Pancreas (tissue), 10 donors: ENCODE measurements around the gene HMGN3. TPM values are rescaled to one million over a fixed set of nuclear protein-coding genes. Genes with fewer than 3 reads are reported as not detected.

Source experiments
- ATAC-seq, 4 donors: fragments of 200-7000 bp; cut with Tn5 transposase; one replicate each; pipeline versions ENCODE4 v1.8.0 to v1.9.1; 2020; ENCODE audit warnings: mild to moderate bottlenecking in 4 of 4, moderate library complexity in 4 of 4
- DNase-seq, 6 donors: peaks; one replicate each; pipeline ENCODE4 v3.0.0-alpha.2; 2020
- FAIRE-seq: peaks from 2 replicates; lab custom pipeline; 2012; peaks lifted over from hg19 to GRCh38; lab: Jason Lieb, UNC
- H3K27ac ChIP-seq, 4 donors: fragments of 200-600 bp; sonication (generic); 1 replicate in 3 of 4; 2 replicates in 1 of 4; pipeline versions ENCODE4 v1.5.0 to v1.8.0; 2020
- H3K27me3 ChIP-seq, 4 donors: fragments of 200-600 bp; one replicate each; pipeline ENCODE4 v1.8.0; 2021
- H3K36me3 ChIP-seq, 3 donors: fragments of 200-600 bp; sonication (generic) in 1 of 3; one replicate each; pipeline versions ENCODE4 v1.5.0 to v1.8.0; 2020 to 2021
- H3K4me1 ChIP-seq, 3 donors: fragments of 200-600 bp; one replicate each; pipeline ENCODE4 v1.8.0; 2021
- H3K4me3 ChIP-seq, 4 donors: fragments of 200-600 bp; sonication (generic) in 2 of 4; one replicate each; pipeline versions ENCODE4 v1.5.0 to v1.8.0; 2020 to 2021
- H3K9me3 ChIP-seq, 4 donors: fragments of 200-600 bp; one replicate each; pipeline ENCODE4 v1.8.0; 2021
- WGBS, 2 donors: extraction: QIAGEN DNeasy Blood & Tissue Kit; methylation state at CpG; one replicate each; pipeline ENCODE4 v1.1.7; 2013; 5-methylcytosine and 5-hydroxymethylcytosine counted together
- intact Hi-C, 3 donors: fragments of 100-400 bp; cut with DNase I; formaldehyde crosslinking; loops; one replicate each; pipeline versions ENCODE4 v1.11.1 to v1.14.2; 2022
- polyA plus RNA-seq, 2 donors: library from polyadenylated mRNA; stranded (reverse); fragments of 200-250 nt; gene quantifications; one replicate each; pipeline ENCODE4 v1.2.3, GENCODE V29; 2013
- total RNA-seq, 6 donors: library from RNA; stranded (reverse); fragmentation: NEBNext Ultra II Directional in 4 of 6; extraction: Animal tissue kit (Norgen Biotek cat#: 25700) in 4 of 6; gene quantifications; one replicate each; pipeline versions ENCODE4 v1.2.1 to v1.2.4, GENCODE V29; 2021 to 2023
- TF ChIP-seq, protein P1 (sequence below), 4 donors: fragments of 200-600 bp; sonication (generic) in 3 of 4; IDR thresholded peaks; one replicate each; pipeline versions ENCODE4 v1.5.0 to v1.8.0; 2021; ENCODE audit warnings: antibody characterized with exemption in 4 of 4
- donor health status: healthy with polysubstance abuse.
- donor health status: DM: no; HTN: no; CAD: no; lungs with moderate emphysema.
- donor health status: DM: no; HTN: no; CAD: no.
- donor health status: control.
- donor health status: control.
- donor health status: Bipolar disorder and iron deficiency.
- donor health status: DM: yes; HTN: yes; CAD: no.
- donor health status: DM: no; HTN: no; CAD: no.
- donor health status: DM: no; HTN: no; CAD: no.
- donor health status: DM: yes; HTN: yes; CAD: no.

The HMGN3 gene
- total and polyA plus RNA-seq, 8 donors = 19.1 to 134 (median 33.1) TPM

DNA sequence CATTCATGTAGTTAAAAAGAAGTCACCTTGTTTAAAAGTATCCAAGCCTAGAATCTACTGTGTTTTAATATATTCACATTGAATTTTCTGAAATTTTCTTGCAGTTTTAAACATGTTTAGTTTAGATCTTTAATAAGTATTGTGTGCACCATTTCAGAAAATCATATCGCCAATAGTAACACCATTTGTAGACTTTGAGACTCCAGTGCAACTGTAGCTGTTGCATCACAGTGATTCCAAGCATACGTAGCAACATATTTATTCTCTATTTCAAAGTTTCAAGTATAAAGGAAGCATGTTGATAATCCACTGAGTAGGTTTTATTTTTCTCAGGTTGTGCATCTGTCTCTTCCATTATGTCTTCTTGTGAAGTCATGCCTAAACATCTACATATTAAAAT lies 46.4 kb downstream of the HMGN3 start:
- H3K9me3 ChIP-seq = no peaks in the 10 kb centered on the region
- DNase-seq (no peak), ATAC-seq (no peak), FAIRE-seq (no peak)
- H3K27me3 ChIP-seq = no peaks in the 10 kb centered on the region
- no peak overlapping the region for H3K27ac ChIP-seq
- H3K4me1 ChIP-seq = peaks cover 0 to 4% (median 0%) of the 10 kb centered on the region in 3 donors
- intact Hi-C loops = no loop called here
- TF ChIP-seq, protein P1, sequence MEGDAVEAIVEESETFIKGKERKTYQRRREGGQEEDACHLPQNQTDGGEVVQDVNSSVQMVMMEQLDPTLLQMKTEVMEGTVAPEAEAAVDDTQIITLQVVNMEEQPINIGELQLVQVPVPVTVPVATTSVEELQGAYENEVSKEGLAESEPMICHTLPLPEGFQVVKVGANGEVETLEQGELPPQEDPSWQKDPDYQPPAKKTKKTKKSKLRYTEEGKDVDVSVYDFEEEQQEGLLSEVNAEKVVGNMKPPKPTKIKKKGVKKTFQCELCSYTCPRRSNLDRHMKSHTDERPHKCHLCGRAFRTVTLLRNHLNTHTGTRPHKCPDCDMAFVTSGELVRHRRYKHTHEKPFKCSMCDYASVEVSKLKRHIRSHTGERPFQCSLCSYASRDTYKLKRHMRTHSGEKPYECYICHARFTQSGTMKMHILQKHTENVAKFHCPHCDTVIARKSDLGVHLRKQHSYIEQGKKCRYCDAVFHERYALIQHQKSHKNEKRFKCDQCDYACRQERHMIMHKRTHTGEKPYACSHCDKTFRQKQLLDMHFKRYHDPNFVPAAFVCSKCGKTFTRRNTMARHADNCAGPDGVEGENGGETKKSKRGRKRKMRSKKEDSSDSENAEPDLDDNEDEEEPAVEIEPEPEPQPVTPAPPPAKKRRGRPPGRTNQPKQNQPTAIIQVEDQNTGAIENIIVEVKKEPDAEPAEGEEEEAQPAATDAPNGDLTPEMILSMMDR (IDR thresholded peaks at IDR 0.05) = no peak
- no peaks in the 10 kb centered on the region for H3K36me3 ChIP-seq
- WGBS, 2 donors = 85 to 93% methylated on average over 2 of the region's 2 CpGs
- H3K4me3 ChIP-seq = no peak overlapping the region

DNA sequence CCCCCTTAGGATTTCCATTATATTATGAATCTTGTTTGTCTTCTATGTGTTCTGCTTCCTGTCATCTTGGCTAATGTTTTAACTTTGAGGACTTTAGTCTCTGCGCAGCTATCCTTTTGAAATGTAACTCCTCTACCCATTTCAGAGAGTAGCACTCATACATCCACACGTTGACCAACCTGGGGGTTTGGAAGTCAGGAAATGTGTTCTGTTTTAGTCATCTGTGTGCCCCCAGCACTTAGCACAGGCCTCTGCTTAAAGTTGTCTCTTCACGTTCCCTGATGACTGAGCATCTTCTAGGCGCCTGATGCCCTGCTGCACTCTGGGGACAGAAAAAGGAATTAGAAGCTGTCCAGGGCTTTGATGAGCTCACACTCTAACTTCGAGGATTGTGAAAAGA lies 47.9 kb downstream of the HMGN3 start:
- FAIRE-seq = no peak
- 71 to 77% methylated on average over 5 of the region's 5 CpGs for WGBS, 2 donors

DNA sequence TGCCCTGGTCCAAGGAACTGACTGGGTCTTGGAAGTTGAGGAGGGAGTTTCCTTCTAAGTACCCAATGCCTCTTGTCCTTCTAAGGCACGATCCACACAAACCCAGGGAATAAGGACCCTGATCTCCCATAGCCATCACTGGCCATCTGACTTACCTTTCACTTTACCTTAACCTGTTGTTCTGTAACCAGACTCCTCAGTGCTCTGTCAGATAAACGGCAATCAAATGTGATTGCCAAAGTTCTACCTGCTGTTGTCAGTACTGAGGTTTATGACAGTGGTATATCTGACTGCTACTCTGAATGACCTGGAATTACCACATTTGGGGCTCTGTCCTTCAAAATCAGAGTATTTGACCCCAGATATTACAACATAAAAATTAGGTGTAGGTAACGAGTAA lies 49.8 kb downstream of the HMGN3 start:
- H3K4me1 ChIP-seq = peaks cover 0 to 4% (median 0%) of the 10 kb centered on the region in 3 donors
- no peak for FAIRE-seq
- no peak overlapping the region for H3K4me3 ChIP-seq
- WGBS, 2 donors = 74 to 82% methylated on average over 3 of the region's 3 CpGs
- no peak for ATAC-seq
- no peak for DNase-seq
- no peak overlapping the region for H3K27ac ChIP-seq
- intact Hi-C loops = no loop called here
- TF ChIP-seq, protein P1 (IDR thresholded peaks at IDR 0.05) = no peak
- H3K9me3 ChIP-seq = no peaks in the 10 kb centered on the region
- H3K27me3 ChIP-seq = no peaks in the 10 kb centered on the region
- H3K36me3 ChIP-seq = no peaks in the 10 kb centered on the region

More for the DNA sequence above, 47.9 kb downstream of the HMGN3 start:
- intact Hi-C loops = no loop called here
- H3K4me1 ChIP-seq = peaks cover 0 to 4% (median 0%) of the 10 kb centered on the region in 3 donors
- ATAC-seq = no peak
- H3K36me3 ChIP-seq = no peaks in the 10 kb centered on the region
- no peak overlapping the region for H3K4me3 ChIP-seq
- no peaks in the 10 kb centered on the region for H3K27me3 ChIP-seq
- H3K9me3 ChIP-seq = no peaks in the 10 kb centered on the region
- no peak overlapping the region for H3K27ac ChIP-seq
- DNase-seq = no peak
- TF ChIP-seq, protein P1 (IDR thresholded peaks at IDR 0.05) = no peak

DNA sequence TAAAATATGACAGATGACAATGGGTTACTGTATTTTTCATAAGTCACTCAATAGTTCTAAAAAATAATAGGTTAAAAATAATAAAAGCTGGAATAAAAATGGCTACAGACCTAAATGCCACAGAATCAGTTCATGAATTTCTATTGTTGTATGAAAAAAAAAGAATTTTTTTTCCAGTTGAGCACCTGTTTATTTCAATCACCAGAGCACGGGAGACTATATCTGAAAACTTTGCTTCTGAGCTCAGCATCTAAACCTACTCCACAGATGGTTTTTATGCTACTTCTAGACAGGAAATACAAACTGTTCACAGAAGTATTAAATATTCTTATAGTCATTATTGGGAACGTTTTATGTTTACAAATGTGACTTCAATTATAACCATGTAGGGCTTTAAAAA lies 50.4 kb downstream of the HMGN3 start:
- Histone ChIP-seq H3K36me3 (no peaks in the 10 kb centered on the region), H3K9me3 (no peaks in the 10 kb centered on the region), H3K4me3 (no peak overlapping the region), H3K27me3 (no peaks in the 10 kb centered on the region), H3K4me1 (peaks cover 0 to 4% (median 0%) of the 10 kb centered on the region in 3 donors), H3K27ac (no peak overlapping the region)
- intact Hi-C loops = no loop called here
- no peak for ATAC-seq
- no peak for FAIRE-seq
- TF ChIP-seq, protein P1 (IDR thresholded peaks at IDR 0.05) = no peak
- DNase-seq = no peak
- WGBS, 2 donors = 51 to 56% methylated on average over 2 of the region's 2 CpGs

DNA sequence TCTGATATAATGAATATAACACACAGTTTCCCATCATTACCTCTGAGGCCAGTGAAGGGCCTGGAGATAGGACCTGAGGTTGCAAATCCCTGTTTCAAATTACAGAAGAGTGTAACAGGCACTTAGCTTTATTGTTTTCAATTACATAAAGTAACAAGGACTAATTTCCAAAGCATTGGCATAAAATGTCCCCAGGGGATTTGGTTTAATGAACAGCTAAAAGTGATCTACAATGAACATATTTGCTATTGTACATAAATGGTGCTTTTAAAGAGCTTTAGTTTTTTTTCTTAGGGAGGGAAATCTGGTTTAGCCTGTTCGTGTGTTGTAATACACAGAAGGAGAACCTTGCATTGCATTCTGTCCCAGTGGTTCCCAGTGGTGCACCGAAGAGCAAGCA lies 54.4 kb downstream of the HMGN3 start:
- TF ChIP-seq, protein P1 (IDR thresholded peaks at IDR 0.05) = no peak

More for the DNA sequence above, 54.4 kb downstream of the HMGN3 start:
- H3K4me3 ChIP-seq = no peak overlapping the region
- ATAC-seq (no peak), FAIRE-seq (no peak), DNase-seq (no peak)
- no peaks in the 10 kb centered on the region for H3K9me3 ChIP-seq
- 36 to 38% methylated on average over 2 of the region's 2 CpGs for WGBS, 2 donors
- intact Hi-C loops = no loop called here
- no peaks in the 10 kb centered on the region for H3K4me1 ChIP-seq
- no peaks in the 10 kb centered on the region for H3K36me3 ChIP-seq
- no peak overlapping the region for H3K27ac ChIP-seq
- H3K27me3 ChIP-seq = no peaks in the 10 kb centered on the region
